Esophagus (tissue), 2 donors: ENCODE measurements around the gene BGLAP. TPM values are rescaled to one million over a fixed set of nuclear protein-coding genes. Genes with fewer than 3 reads are reported as not detected.

Source experiments
- polyA plus RNA-seq, 2 donors: library from polyadenylated mRNA; stranded (reverse); fragments of 200-250 nt; gene quantifications; one replicate each; pipeline ENCODE4 v1.2.3, GENCODE V29; 2013
- donor health status: healthy with polysubstance abuse.
- donor health status: Bipolar disorder and iron deficiency.

The BGLAP gene
- polyA plus RNA-seq, 2 donors: 0.41 to 0.81 TPM

Other genes with a start within 250 kb of the BGLAP start
- 100 to 1,000 TPM in 1 of 2 donors, 10 to 100 TPM in 1; 67.0 to 145 TPM for gene SSR2, start 221.2 kb upstream of the BGLAP start, polyA plus RNA-seq
- gene UBQLN4, start 188.4 kb upstream of the BGLAP start, polyA plus RNA-seq: 10 to 100 TPM; 18.3 to 21.0 TPM
- gene LAMTOR2, start 187.4 kb upstream of the BGLAP start, polyA plus RNA-seq: 100 to 1,000 TPM in 1 of 2 donors, 10 to 100 TPM in 1; 82.6 to 101 TPM
- 100 to 1,000 TPM; 470 to 576 TPM for gene RAB25, start 181.0 kb upstream of the BGLAP start, polyA plus RNA-seq
- under 1 TPM; 0.36 to 0.59 TPM for gene MEX3A, start 159.7 kb upstream of the BGLAP start, polyA plus RNA-seq
- gene LMNA, start 127.5 kb upstream of the BGLAP start, polyA plus RNA-seq: 100 to 1,000 TPM; 183 to 230 TPM
- gene SEMA4A, start 88.6 kb upstream of the BGLAP start, polyA plus RNA-seq: 10 to 100 TPM; 23.8 to 24.9 TPM
- gene SLC25A44, start 48.1 kb upstream of the BGLAP start, polyA plus RNA-seq: 1 to 10 TPM; 4.4 to 8.8 TPM
- 10 to 100 TPM; 67.2 to 69.0 TPM for gene PMF1, start 29.2 kb upstream of the BGLAP start, polyA plus RNA-seq
- 1 to 10 TPM; 3.1 to 7.7 TPM for gene PAQR6, start 5.9 kb downstream of the BGLAP start, polyA plus RNA-seq
- gene SMG5, start 40.6 kb downstream of the BGLAP start, polyA plus RNA-seq: 10 to 100 TPM; 34.5 to 38.6 TPM
- 100 to 1,000 TPM in 1 of 2 donors, 10 to 100 TPM in 1; 83.8 to 139 TPM for gene TMEM79, start 42.1 kb downstream of the BGLAP start, polyA plus RNA-seq
- gene GLMP, start 53.5 kb downstream of the BGLAP start, polyA plus RNA-seq: 10 to 100 TPM; 20.9 to 32.4 TPM
- gene VHLL, start 57.1 kb downstream of the BGLAP start, polyA plus RNA-seq: not detected
- 100 to 1,000 TPM in 1 of 2 donors, 10 to 100 TPM in 1; 61.2 to 149 TPM for gene CCT3, start 96.1 kb downstream of the BGLAP start, polyA plus RNA-seq
- under 1 TPM; 0.33 to 0.40 TPM for gene TSACC, start 96.3 kb downstream of the BGLAP start, polyA plus RNA-seq
- gene RHBG, start 127.0 kb downstream of the BGLAP start, polyA plus RNA-seq: 1 to 10 TPM; 2.3 TPM